Fibroblast of skin of right biceps (primary cell): Measurements from ENCODE around the gene NLGN4X.
A peak's percentile ranks its signal among the peaks of the same experiment; 100 is the strongest.

Experiments used
- DNase-seq: peaks from one replicate; pipeline ENCODE4 v3.0.0-alpha.2; 2013

Gene NLGN4X

GRCh38 chrX:6149060-6149872, 79.4 kb downstream of the NLGN4X start:
- DNase-seq: peak; percentile 8

GRCh38 chrX:6134255-6134654, 94.4 kb downstream of the NLGN4X start:
- DNase-seq: no peak

GRCh38 chrX:6132970-6133369, 95.7 kb downstream of the NLGN4X start:
- no peak for DNase-seq

GRCh38 chrX:6131287-6131686, 97.4 kb downstream of the NLGN4X start:
- DNase-seq: no peak

GRCh38 chrX:6129195-6129594, 99.5 kb downstream of the NLGN4X start:
- no peak for DNase-seq

GRCh38 chrX:6120329-6120728, 108.3 kb downstream of the NLGN4X start:
- no peak for DNase-seq

GRCh38 chrX:6095469-6095868, 133.2 kb downstream of the NLGN4X start:
- DNase-seq: no peak

GRCh38 chrX:6074532-6074931, 154.1 kb downstream of the NLGN4X start:
- no peak for DNase-seq

GRCh38 chrX:6071731-6072130, 156.9 kb downstream of the NLGN4X start:
- no peak for DNase-seq

- peak; percentile 6 for DNase-seq
These were observed 161.1 kb downstream of the NLGN4X start for GRCh38 chrX:6067600-6067999.

- no peak for DNase-seq
These were observed 175.5 kb downstream of the NLGN4X start for GRCh38 chrX:6053141-6053540.

- no peak for DNase-seq
These were observed 176.4 kb downstream of the NLGN4X start for GRCh38 chrX:6052111-6052745.

- DNase-seq: no peak
These were observed 179.5 kb downstream of the NLGN4X start for GRCh38 chrX:6049132-6049531.

GRCh38 chrX:6041630-6042029, 187.0 kb downstream of the NLGN4X start:
- peak; percentile 55 for DNase-seq

- DNase-seq: no peak
These were observed 199.7 kb downstream of the NLGN4X start for GRCh38 chrX:6029014-6029413.

- DNase-seq: no peak
These were observed 201.7 kb downstream of the NLGN4X start for GRCh38 chrX:6026980-6027379.

GRCh38 chrX:6026429-6026828, 202.2 kb downstream of the NLGN4X start:
- no peak for DNase-seq

GRCh38 chrX:6024204-6024603, 204.5 kb downstream of the NLGN4X start:
- peak; percentile 78 for DNase-seq

GRCh38 chrX:6021316-6022091, 207.2 kb downstream of the NLGN4X start:
- DNase-seq: peak; percentile 19

- DNase-seq: no peak
These were observed 209.6 kb downstream of the NLGN4X start for GRCh38 chrX:6019076-6019475.

- no peak for DNase-seq
These were observed 213.2 kb downstream of the NLGN4X start for GRCh38 chrX:6015423-6015822.

- no peak for DNase-seq
These were observed 216.3 kb downstream of the NLGN4X start for GRCh38 chrX:6012357-6012756.

- DNase-seq: no peak
These were observed 222.8 kb downstream of the NLGN4X start for GRCh38 chrX:6005856-6006255.

- DNase-seq: peak; percentile 2
These were observed 224.1 kb downstream of the NLGN4X start for GRCh38 chrX:6004529-6004928.
